HG03442 (cell line): ENCODE data around the gene EEF1A2.

Source experiments
- ATAC-seq: cut with Tn5 transposase; IDR thresholded peaks from one replicate; pipeline ENCODE4 v1.9.1; 2021; ENCODE audit warnings: mild to moderate bottlenecking, moderate library complexity; ENCODE audit not compliant: unreplicated experiment

The EEF1A2 gene

DNA sequence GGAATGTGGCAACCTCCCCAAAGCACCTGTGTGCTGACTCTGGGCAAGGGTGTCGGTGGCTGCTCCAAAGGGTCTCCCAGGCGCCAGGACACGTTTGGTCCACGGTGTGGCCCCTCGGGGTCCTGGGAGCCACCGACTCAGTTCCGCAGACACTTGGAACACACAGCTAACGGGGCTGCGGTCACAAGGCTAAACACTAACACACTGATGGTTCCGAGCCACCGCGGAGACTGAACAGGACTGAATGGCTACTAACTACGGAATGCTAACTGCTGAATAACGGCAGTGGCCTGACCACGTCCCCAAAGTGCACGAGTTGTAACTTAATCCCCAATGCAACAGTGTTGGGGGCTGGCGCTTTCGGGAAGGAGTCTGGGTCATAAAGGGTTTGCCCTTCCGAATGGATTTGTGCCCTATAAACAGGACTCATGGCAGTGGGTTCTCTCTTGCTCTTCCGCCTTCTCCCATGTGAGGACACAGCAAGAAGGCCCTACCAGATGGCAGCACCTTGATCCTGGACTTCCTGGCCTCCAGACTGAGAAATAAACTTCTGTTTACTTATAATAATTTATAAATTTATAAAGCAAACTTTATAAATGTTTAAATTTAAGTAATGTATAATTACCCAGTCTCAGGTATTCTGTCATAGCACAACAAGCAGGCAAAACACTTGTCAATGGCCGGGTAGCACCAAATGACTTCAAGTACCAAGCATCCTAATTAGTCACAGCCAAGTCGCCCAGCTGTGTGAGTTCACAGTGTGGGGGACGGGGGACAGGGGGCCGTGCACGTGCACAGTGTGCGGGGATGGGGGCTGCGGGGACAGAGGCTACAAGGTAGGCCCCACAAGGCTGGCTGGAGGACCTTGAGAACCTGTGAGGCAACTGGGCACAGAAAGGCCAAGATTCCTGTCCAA is 2.3 kb upstream of the EEF1A2 start:
- no peak for ATAC-seq

DNA sequence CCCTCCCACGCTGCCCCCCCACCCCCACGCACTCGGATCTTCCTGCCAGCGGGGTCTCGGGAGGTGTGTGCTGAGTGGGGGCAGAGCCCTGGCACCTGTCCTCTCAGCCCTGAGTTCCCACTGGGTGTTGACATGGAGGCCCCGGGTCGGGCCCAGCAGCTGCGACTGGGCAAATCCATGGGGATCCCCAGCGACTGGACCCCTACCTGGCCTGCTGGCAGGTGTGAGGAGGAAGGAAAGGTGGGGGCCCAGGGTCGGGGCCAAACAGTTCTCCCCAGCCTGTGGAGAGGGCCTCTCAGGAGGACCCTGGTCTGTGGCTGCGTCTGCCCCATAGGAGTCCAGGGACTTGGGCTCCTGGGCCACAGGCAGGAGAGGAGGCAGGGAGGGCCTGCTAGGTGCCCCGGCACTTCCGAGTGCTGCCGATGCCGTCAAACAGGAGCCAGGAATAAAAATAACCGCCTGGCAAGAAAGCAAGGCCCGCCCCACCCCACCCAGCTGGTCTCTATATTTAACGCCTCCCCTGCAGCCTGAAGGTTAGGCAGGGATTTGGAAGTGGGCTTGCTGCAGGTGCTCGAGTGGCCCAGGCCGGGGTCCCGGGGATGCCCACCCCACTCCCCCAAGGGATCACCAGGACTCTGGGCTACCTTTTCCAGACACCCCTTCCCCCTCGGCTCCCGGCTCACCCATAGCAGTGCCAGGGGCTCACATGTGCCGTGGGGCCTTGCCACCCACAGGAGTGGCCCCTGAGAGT is 1.4 kb upstream of the EEF1A2 start:
- ATAC-seq, result no peak

- no peak for ATAC-seq
These were observed 571 bp upstream of the EEF1A2 start for GRCh38 chr20:63499338-63499969.

DNA sequence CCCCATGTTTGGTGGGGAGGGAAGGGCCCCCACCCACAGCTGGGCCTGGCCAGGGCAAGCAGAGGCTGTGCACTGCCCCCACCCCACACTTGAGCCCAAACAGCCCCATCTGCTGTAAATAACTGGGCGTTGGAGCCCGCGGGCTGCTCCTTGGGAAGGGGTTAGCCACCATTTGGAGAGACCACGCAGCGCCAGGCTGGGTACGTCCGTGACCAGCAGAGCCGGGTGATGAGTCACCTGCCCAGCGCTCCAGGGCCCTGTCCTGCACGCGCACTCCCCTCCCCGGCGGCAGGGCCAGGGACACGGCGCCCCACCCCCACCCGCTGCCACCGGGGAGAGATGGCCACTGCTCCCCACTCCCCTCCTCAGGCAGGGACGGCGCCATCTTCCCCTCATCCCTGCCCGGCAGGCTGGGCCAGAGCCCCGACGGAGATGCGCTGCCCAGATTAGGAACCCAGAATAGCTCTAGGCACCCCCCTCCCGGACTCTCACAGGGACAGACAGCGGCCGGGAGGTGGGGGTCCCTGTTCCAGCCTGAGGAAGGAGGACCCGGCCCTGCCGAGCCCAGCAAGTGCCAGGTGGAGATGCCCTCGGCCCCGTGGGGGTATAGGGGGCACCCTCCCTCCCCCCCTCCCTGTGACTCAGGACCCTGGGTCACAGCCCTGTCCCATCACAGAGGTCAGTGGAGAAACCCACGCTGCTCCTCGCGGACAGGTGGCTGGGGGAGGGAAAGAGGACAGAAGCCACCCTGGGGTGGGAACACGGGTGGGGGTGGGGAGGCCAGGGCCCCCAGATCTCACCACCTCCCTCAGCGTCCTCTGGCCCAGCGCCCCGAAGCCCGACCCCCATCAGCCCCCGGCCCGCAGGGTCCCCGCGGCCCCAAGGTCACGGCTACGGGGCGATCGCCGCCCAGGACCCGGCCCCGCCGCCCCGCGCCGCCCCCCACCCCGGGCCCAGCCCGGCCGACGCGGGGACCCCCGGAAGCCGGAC is 642 bp downstream of the EEF1A2 start:
- ATAC-seq, result no peak

- ATAC-seq, result no peak
These were observed 1.5 kb downstream of the EEF1A2 start for GRCh38 chr20:63497138-63497945.

GRCh38 chr20:63496596-63497120 is 2.2 kb downstream of the EEF1A2 start:
- no peak for ATAC-seq

DNA sequence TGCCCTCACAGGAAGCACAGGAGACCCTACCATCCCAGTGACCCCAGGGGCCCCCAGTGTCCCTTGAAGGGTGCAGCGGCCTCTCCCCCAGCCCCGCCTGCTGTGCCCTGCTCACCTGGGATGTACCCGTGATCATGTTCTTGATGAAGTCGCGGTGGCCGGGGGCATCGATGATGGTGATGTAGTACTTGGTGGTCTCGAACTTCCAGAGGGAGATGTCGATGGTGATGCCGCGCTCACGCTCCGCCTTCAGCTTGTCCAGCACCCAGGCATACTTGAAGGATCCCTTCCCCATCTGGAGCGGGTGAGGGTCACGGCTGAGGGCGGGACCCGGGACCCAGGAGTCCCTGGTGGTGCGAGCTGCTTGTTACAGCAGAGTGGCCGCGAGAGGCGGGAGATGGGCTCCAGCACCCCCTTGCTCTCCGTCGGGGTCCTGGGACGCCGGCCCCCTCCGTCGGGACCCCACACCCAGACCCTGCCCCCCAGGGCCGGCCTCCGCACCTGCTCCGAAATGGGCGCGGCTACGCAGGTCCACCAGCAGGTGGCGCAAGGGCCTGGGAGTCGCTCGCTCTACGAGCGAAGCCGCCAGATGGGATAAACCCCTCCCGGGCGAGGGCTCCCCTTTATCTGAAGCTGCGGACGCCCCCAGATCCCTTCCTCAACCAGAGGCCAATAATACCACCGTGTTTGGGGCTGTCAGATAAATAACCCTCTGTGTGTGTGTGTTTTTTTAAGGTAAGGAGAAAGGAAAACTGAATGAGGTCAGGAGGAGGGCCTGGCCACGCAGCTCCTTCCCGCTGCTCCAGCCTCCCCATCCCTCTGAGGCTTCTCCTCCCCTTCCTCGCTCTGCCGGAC is 2.9 kb downstream of the EEF1A2 start:
- no peak for ATAC-seq

- ATAC-seq, result no peak
These were observed 3.6 kb downstream of the EEF1A2 start for GRCh38 chr20:63495167-63495720.

DNA sequence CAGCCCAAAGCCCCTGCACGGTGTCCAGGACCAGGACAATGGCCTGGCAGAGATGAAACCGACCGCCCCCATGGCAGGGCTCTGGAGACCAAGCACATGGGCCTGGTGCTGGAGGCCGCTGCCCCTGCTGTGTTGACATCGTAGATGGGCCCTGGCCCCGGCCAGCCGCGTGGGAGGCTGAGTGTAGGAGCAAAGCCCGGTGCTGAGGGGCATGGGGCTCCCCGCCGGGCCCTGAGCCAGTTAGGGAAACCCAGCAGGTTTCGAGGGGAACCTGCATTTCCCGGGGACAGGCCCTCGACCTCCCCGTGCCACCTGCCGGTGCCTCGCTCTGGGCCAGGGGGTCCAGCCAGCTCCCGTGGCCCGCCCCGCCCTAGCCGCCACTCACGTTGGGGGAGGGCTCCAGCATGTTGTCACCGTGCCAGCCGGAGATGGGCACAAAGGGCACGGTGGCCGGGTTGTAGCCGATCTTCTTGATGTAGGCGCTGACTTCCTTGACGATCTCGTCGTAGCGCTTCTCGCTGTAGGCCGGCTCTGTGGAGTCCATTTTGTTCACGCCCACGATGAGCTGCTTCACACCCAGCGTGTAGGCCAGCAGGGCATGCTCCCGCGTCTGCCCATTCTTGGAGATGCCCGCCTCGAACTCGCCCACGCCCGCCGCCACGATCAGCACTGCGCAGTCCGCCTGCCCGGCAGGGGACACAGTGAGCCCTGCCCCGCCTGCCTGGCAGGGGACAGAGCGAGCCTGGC is 4.3 kb downstream of the EEF1A2 start:
- no peak for ATAC-seq

DNA sequence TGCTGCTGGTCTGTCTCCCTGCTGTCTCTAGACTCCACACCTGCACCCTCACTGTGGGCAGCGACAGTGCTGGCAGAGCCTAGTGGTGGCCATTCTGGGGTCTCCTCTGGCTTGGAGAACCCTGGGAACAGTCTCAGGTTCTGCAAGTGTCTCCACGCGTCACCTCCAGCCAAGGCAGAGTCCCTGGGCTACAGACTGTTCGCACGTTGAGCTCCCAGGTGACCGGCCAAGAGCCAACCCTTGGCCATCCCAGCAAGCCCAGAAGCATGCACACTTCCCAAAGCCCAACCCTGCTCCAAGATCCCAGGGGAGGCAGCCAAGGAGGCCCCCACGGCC is 4.8 kb downstream of the EEF1A2 start:
- no peak for ATAC-seq

- no peak for ATAC-seq
These were observed 5.3 kb downstream of the EEF1A2 start for GRCh38 chr20:63493563-63494020.

GRCh38 chr20:63492982-63493381 is 5.9 kb downstream of the EEF1A2 start:
- ATAC-seq, result no peak

DNA sequence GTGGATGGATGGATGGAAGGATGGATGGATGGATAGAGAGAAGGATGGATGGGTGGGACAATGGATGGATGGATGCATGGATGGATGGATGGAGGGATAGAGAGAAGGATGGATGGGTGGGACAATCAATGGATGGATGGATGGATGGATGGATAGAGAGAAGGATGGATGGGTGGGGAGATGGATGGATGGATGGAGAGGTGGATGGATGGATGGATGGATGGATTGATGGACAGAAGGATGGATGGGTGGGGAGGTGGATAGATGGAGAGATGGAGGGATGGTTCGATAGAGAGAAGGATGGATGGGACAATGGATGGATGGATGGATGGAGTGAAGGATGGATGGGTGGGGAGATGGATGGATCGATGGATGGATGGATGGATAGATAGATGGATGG is 6.4 kb downstream of the EEF1A2 start:
- no peak for ATAC-seq

GRCh38 chr20:63491635-63492230 is 7.2 kb downstream of the EEF1A2 start:
- ATAC-seq, result no peak

DNA sequence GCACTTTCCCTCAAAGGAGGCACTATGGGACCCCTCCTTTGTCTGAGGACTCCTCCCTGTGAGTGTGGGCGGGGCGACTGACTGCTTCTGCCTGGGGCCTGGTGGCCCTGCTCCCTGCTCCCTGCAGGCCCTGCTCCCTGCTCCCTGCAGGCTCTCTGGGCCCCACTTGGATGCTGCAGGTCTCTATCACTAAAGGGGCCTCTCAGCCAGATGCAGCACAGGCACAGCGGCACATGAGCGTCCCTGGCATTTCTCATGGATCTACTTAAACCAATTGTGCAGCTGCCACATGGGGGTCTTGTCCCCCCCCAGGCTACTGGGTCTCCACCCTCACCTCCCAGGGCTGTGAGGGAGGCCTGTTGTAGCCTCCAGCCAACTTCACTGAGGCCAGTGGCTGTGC is 7.8 kb downstream of the EEF1A2 start:
- ATAC-seq, result no peak

DNA sequence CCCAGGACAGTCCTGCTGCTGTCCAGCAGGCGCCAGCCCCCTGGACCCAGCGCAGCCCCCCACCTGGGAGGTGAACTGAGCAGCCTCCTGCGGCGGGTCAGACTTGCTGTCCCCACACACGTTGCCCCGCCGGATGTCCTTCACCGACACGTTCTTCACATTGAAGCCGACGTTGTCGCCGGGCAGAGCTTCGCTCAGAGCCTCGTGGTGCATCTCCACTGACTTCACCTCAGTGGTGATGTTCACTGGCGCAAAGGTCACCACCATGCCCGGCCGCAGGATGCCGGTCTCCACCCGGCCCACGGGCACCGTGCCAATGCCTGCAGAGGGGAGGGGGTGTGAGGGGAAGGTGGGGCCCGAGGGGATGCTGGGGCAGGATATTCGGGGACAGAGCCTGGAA is 8.5 kb downstream of the EEF1A2 start:
- no peak for ATAC-seq
